Measurements from ENCODE around the gene C9orf50. TPM values are rescaled to one million over a fixed set of nuclear protein-coding genes. Genes with fewer than 3 reads are reported as not detected.

The C9orf50 gene
- total RNA-seq, 2 experiments from 2014 or later = not detected

GRCh38 chr9:129586245-129586644 is 34.7 kb downstream of the C9orf50 start:
- Mint-ChIP-seq H3K27ac (peak overlapping the region; percentile 86), H3K4me3 (no peak overlapping the region), H3K4me1 (peaks cover 59% of the 10 kb centered on the region), H3K9me3 (peaks cover 3% of the 10 kb centered on the region), H3K36me3 (ENCODE audit: low read depth) (no peaks in the 10 kb centered on the region), H3K27me3 (peaks cover 15% of the 10 kb centered on the region)
- ChIA-PET CTCF (interaction anchor here (0.6 to 2.5 kb wide), 8 partner anchors 13 to 801 kb away, joined by 3 to 7 read pairs (median 4); no protein-coding TSS in a partner anchor), POLR2A (no interaction called here)
- peak; percentile 43 for DNase-seq

- Mint-ChIP-seq H3K4me3 (no peak overlapping the region), H3K4me1 (peaks cover 66% of the 10 kb centered on the region), H3K27ac (peak overlapping the region; percentile 52), H3K27me3 (peaks cover 11% of the 10 kb centered on the region), H3K9me3 (peaks cover 3% of the 10 kb centered on the region), H3K36me3 (ENCODE audit: low read depth) (peaks cover 2% of the 10 kb centered on the region)
- DNase-seq = no peak
- ChIA-PET CTCF (interaction anchor here (0.6 to 2.5 kb wide), 4 partner anchors 15 to 96 kb away, joined by 4 to 7 read pairs (median 5); partner anchors contain the start of gene NTMT1), POLR2A (no interaction called here)
These were observed 35.5 kb downstream of the C9orf50 start for GRCh38 chr9:129585352-129585751.

GRCh38 chr9:129584136-129584535 is 36.8 kb downstream of the C9orf50 start:
- peaks cover 2% of the 10 kb centered on the region for H3K36me3 Mint-ChIP-seq (ENCODE audit: low read depth)
- CTCF ChIA-PET = interaction anchor here (0.6 to 2.2 kb wide), 14 partner anchors 9 to 463 kb away, joined by 3 to 25 read pairs (median 4); no protein-coding TSS in a partner anchor
- peaks cover 78% of the 10 kb centered on the region for H3K4me1 Mint-ChIP-seq
- peaks cover 5% of the 10 kb centered on the region for H3K27me3 Mint-ChIP-seq
- H3K9me3 Mint-ChIP-seq = peaks cover 3% of the 10 kb centered on the region
- peak overlapping the region; percentile 87 for H3K27ac Mint-ChIP-seq
- no peak overlapping the region for H3K4me3 Mint-ChIP-seq
- POLR2A ChIA-PET = no interaction called here
- peak; percentile 76 for DNase-seq

GRCh38 chr9:129583308-129584038 is 37.4 kb downstream of the C9orf50 start:
- DNase-seq = no peak
- Mint-ChIP-seq H3K4me3 (no peak overlapping the region), H3K27ac (peak overlapping the region; percentile 79), H3K27me3 (no peaks in the 10 kb centered on the region), H3K9me3 (peaks cover 3% of the 10 kb centered on the region), H3K4me1 (peaks cover 83% of the 10 kb centered on the region), H3K36me3 (ENCODE audit: low read depth) (peaks cover 2% of the 10 kb centered on the region)
- POLR2A ChIA-PET = interaction anchor here (0.5 kb wide), 1 partner anchor 89 kb away, joined by 8 read pairs; no protein-coding TSS in a partner anchor
- CTCF ChIA-PET = interaction anchor here (0.8 to 2.2 kb wide), 11 partner anchors 9 to 445 kb away, joined by 3 to 25 read pairs (median 4); no protein-coding TSS in a partner anchor

GRCh38 chr9:129582855-129583254 is 38.0 kb downstream of the C9orf50 start:
- Mint-ChIP-seq H3K4me3 (no peak overlapping the region), H3K9me3 (peaks cover 3% of the 10 kb centered on the region), H3K4me1 (peaks cover 84% of the 10 kb centered on the region), H3K36me3 (ENCODE audit: low read depth) (peaks cover 2% of the 10 kb centered on the region), H3K27ac (peak overlapping the region; percentile 61), H3K27me3 (no peaks in the 10 kb centered on the region)
- DNase-seq = no peak
- CTCF ChIA-PET = interaction anchor here (1.0 to 2.2 kb wide), 6 partner anchors 9 to 444 kb away, joined by 3 to 25 read pairs (median 4); no protein-coding TSS in a partner anchor
- POLR2A ChIA-PET = interaction anchor here (0.5 kb wide), 1 partner anchor 88 kb away, joined by 8 read pairs; no protein-coding TSS in a partner anchor

GRCh38 chr9:129581505-129582189 is 39.3 kb downstream of the C9orf50 start:
- Mint-ChIP-seq H3K9me3 (peaks cover 3% of the 10 kb centered on the region), H3K4me3 (no peak overlapping the region), H3K36me3 (ENCODE audit: low read depth) (peaks cover 2% of the 10 kb centered on the region), H3K27me3 (no peaks in the 10 kb centered on the region), H3K27ac (no peak overlapping the region), H3K4me1 (peaks cover 79% of the 10 kb centered on the region)
- ChIA-PET CTCF (interaction anchor here (0.6 to 1.6 kb wide), 5 partner anchors 8 to 117 kb away, joined by 3 to 6 read pairs (median 4); no protein-coding TSS in a partner anchor), POLR2A (no interaction called here)
- DNase-seq = no peak

GRCh38 chr9:129580211-129580915 is 40.5 kb downstream of the C9orf50 start:
- H3K4me3 Mint-ChIP-seq = peak overlapping the region; percentile 43

GRCh38 chr9:129579294-129579693 is 41.6 kb downstream of the C9orf50 start:
- Mint-ChIP-seq H3K4me1 (peaks cover 62% of the 10 kb centered on the region), H3K27ac (peak overlapping the region; percentile 76), H3K27me3 (no peaks in the 10 kb centered on the region), H3K4me3 (no peak overlapping the region), H3K36me3 (ENCODE audit: low read depth) (peaks cover 2% of the 10 kb centered on the region), H3K9me3 (no peaks in the 10 kb centered on the region)
- ChIA-PET CTCF (interaction anchor here (1.1 to 1.7 kb wide), 4 partner anchors 8 to 406 kb away, joined by 4 to 6 read pairs (median 4); no protein-coding TSS in a partner anchor), POLR2A (no interaction called here)
- DNase-seq = no peak

More at GRCh38 chr9:129580211-129580915, 40.5 kb downstream of the C9orf50 start:
- CTCF ChIA-PET = interaction anchor here (1.1 to 1.7 kb wide), 7 partner anchors 9 to 449 kb away, joined by 3 to 6 read pairs (median 5); no protein-coding TSS in a partner anchor
- POLR2A ChIA-PET = no interaction called here
- peak; percentile 66 for DNase-seq
- Mint-ChIP-seq H3K4me1 (peaks cover 72% of the 10 kb centered on the region), H3K36me3 (ENCODE audit: low read depth) (peaks cover 2% of the 10 kb centered on the region), H3K9me3 (peaks cover 3% of the 10 kb centered on the region), H3K27ac (peak overlapping the region; percentile 76), H3K27me3 (no peaks in the 10 kb centered on the region)

GRCh38 chr9:129576546-129577543 is 44.1 kb downstream of the C9orf50 start:
- DNase-seq = no peak
- peaks cover 4% of the 10 kb centered on the region for H3K36me3 Mint-ChIP-seq (ENCODE audit: low read depth)
- CTCF ChIA-PET = no interaction called here
- H3K27me3 Mint-ChIP-seq = no peaks in the 10 kb centered on the region
- peak overlapping the region; percentile 84 for H3K27ac Mint-ChIP-seq
- POLR2A ChIA-PET = no interaction called here
- no peak overlapping the region for H3K4me3 Mint-ChIP-seq
- H3K9me3 Mint-ChIP-seq = peaks cover 7% of the 10 kb centered on the region
- H3K4me1 Mint-ChIP-seq = peaks cover 41% of the 10 kb centered on the region

- DNase-seq = no peak
- Mint-ChIP-seq H3K4me1 (peaks cover 39% of the 10 kb centered on the region), H3K9me3 (peaks cover 7% of the 10 kb centered on the region), H3K4me3 (no peak overlapping the region), H3K27ac (peak overlapping the region; percentile 71), H3K27me3 (no peaks in the 10 kb centered on the region), H3K36me3 (ENCODE audit: low read depth) (peaks cover 4% of the 10 kb centered on the region)
- ChIA-PET CTCF (interaction anchor here (0.6 to 6.9 kb wide), 4 partner anchors 8 to 132 kb away, joined by 3 to 25 read pairs (median 4); partner anchors contain the start of gene NTMT1), POLR2A (no interaction called here)
These were observed 45.1 kb downstream of the C9orf50 start for GRCh38 chr9:129575818-129576217.

- Mint-ChIP-seq H3K36me3 (ENCODE audit: low read depth) (peaks cover 2% of the 10 kb centered on the region), H3K4me3 (no peak overlapping the region), H3K4me1 (peaks cover 36% of the 10 kb centered on the region), H3K9me3 (peaks cover 7% of the 10 kb centered on the region), H3K27me3 (peaks cover 2% of the 10 kb centered on the region), H3K27ac (no peak overlapping the region)
- ChIA-PET CTCF (interaction anchor here (1.1 to 6.9 kb wide), 5 partner anchors 9 to 436 kb away, joined by 3 to 25 read pairs (median 4); no protein-coding TSS in a partner anchor), POLR2A (no interaction called here)
- no peak for DNase-seq
These were observed 45.9 kb downstream of the C9orf50 start for GRCh38 chr9:129574911-129575585.

Measured in activated CD4-positive, alpha-beta T cell treated with anti-CD3 and anti-CD28 coated beads, Interleukin-2, amount 10 ng/mL, durations not matched to agents 7 days and 5 days (primary cell).